HCT116 (cell line): ENCODE data around the gene S100A13.

Experiments used
- CTCF ChIP-seq, 3 experiments: fragments of 200-600 bp in 1 of 3; sonication (generic) in 1 of 3; IDR thresholded peaks in 2 of 3; conservative IDR thresholded peaks in 1 of 3; 2 replicates each; pipeline ENCODE4 v1.5.1; 2012 to 2017; ENCODE audit warnings: low read depth in 2 of 3, low read length in 2 of 3, antibody characterized with exemption in 1 of 3, borderline replicate concordance in 1 of 3, control low read depth in 1 of 3, mild to moderate bottlenecking in 1 of 3, mixed read lengths in 1 of 3, mixed run types in 1 of 3, moderate library complexity in 1 of 3; ENCODE audit not compliant: insufficient read depth in 1 of 3
- ELF1 ChIP-seq: IDR thresholded peaks from 2 replicates; pipeline ENCODE4 v1.6.1; 2012; ENCODE audit warnings: low read depth, borderline replicate concordance
- EZH2 ChIP-seq: fragments of 200-600 bp; sonication (generic); IDR thresholded peaks from 2 replicates; pipeline ENCODE4 v1.6.1; 2017; ENCODE audit warnings: antibody characterized with exemption, mixed run types
- EZH2phosphoT487 ChIP-seq: fragments of 200-600 bp; IDR thresholded peaks from 2 replicates; pipeline ENCODE4 v1.6.1; 2018; ENCODE audit warnings: antibody characterized with exemption, borderline replicate concordance
- FOSL1 ChIP-seq: IDR thresholded peaks from 2 replicates; pipeline ENCODE4 v1.6.1; 2012; ENCODE audit warnings: low read depth
- JUND ChIP-seq: IDR thresholded peaks from 2 replicates; pipeline ENCODE4 v1.6.1; 2012
- POLR2A ChIP-seq: IDR thresholded peaks from 2 replicates; pipeline ENCODE4 v1.7.0; 2011; ENCODE audit warnings: borderline replicate concordance; ENCODE audit not compliant: insufficient read depth, insufficient read length; ENCODE audit errors: extremely low read depth
- POLR2AphosphoS5 ChIP-seq: IDR thresholded peaks from 2 replicates; pipeline ENCODE4 v1.6.1; 2011; ENCODE audit warnings: mild to moderate bottlenecking, low read depth, low read length, moderate library complexity
- REST ChIP-seq: IDR thresholded peaks from 2 replicates; pipeline ENCODE4 v1.6.1; 2012; ENCODE audit warnings: low read depth
- ZNF274 ChIP-seq: fragments of 200-500 bp; sonication (Bioruptor generic); IDR thresholded peaks from 2 replicates; pipeline ENCODE4 v1.6.1; 2014; ENCODE audit warnings: mild to moderate bottlenecking, low read depth, low read length, inconsistent platforms

- no peak for TF ChIP-seq EZH2
- TF ChIP-seq JUND, result no peak
- no peak for TF ChIP-seq ELF1
- TF ChIP-seq CTCF (IDR thresholded peaks at IDR 0.05 in 2 of 3, conservative IDR thresholded peaks at IDR 0.05 in 1 of 3; ENCODE audit: borderline replicate concordance in 1 of 3, insufficient read depth in 1 of 3, low read depth in 2 of 3, low read length in 2 of 3), result no peak
- no peak for TF ChIP-seq FOSL1
- TF ChIP-seq POLR2A, result no peak
- no peak for TF ChIP-seq POLR2AphosphoS5
- TF ChIP-seq EZH2phosphoT487, result no peak
- no peak for TF ChIP-seq ZNF274
- TF ChIP-seq REST, result no peak
Measured at GRCh38 chr1:153633161-153633753, 6.0 kb upstream of the S100A13 start.
